Measurements from ENCODE around the gene GAB4. TPM values are rescaled to one million over a fixed set of nuclear protein-coding genes. Genes with fewer than 3 reads are reported as not detected.

GAB4 gene
- total and polyA plus RNA-seq, 2 experiments from 2014 or later = not detected

DNA sequence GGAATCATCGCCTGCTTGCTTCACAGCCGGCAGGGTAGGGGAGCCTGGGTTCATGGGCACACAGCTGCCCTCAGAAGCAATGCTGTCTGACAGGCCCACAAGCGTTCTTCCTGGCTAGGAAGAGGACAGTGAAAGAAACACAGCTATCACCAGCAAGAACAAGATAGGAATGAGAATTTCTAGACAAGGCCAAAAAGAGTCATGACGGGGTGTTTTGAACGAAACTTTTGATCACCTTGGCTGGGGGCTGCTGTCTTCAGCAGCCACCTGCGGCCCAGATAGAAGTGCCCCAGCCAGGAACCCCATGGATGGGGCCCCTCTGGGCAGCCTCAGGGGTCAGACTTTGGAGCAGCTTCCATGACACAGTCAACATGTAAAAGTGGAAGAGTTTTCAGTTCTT, 41.8 kb downstream of the GAB4 start:
- H3K27ac ChIP-seq = no peak overlapping the region
- no peaks in the 10 kb centered on the region for H3K36me3 ChIP-seq
- TF ChIP-seq, protein P1, sequence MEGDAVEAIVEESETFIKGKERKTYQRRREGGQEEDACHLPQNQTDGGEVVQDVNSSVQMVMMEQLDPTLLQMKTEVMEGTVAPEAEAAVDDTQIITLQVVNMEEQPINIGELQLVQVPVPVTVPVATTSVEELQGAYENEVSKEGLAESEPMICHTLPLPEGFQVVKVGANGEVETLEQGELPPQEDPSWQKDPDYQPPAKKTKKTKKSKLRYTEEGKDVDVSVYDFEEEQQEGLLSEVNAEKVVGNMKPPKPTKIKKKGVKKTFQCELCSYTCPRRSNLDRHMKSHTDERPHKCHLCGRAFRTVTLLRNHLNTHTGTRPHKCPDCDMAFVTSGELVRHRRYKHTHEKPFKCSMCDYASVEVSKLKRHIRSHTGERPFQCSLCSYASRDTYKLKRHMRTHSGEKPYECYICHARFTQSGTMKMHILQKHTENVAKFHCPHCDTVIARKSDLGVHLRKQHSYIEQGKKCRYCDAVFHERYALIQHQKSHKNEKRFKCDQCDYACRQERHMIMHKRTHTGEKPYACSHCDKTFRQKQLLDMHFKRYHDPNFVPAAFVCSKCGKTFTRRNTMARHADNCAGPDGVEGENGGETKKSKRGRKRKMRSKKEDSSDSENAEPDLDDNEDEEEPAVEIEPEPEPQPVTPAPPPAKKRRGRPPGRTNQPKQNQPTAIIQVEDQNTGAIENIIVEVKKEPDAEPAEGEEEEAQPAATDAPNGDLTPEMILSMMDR (IDR thresholded peaks at IDR 0.05; ENCODE audit: low read depth, low read length) = no peak
- H3K4me3 ChIP-seq = no peak overlapping the region
- no peak for DNase-seq (ENCODE audit: low read depth in 1 of 2, low spot score in 1 of 2)
- H3K27me3 ChIP-seq = no peaks in the 10 kb centered on the region
- H3K4me1 ChIP-seq (ENCODE audit: low read depth) = no peaks in the 10 kb centered on the region
- no peaks in the 10 kb centered on the region for H3K9me3 ChIP-seq (ENCODE audit: low read depth)

DNA sequence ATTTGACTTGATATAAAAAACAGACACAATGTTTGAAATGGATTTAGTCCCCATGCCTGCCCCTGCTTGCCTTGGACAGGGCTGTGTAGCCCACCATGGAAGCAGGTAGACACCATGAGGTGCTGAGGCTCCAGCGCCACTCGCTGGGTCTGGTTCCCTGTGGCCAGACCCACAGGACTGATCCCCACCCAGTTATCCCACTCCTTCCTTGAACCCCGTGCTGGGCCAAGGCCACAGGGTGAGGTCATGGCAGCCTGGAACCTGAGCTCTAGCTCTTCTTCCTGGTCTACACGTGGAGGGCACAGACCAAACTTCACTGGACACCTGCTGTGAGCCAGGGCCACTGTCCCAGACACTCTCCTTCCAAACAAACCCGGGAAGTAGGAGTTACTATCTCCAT, 42.5 kb downstream of the GAB4 start:
- Histone ChIP-seq H3K27me3 (no peaks in the 10 kb centered on the region), H3K9me3 (ENCODE audit: low read depth) (no peaks in the 10 kb centered on the region), H3K27ac (no peak overlapping the region), H3K36me3 (no peaks in the 10 kb centered on the region), H3K4me1 (ENCODE audit: low read depth) (no peaks in the 10 kb centered on the region), H3K4me3 (no peak overlapping the region)
- no peak for DNase-seq (ENCODE audit: low read depth in 1 of 2, low spot score in 1 of 2)
- TF ChIP-seq, protein P1 (IDR thresholded peaks at IDR 0.05; ENCODE audit: low read depth, low read length) = no peak

DNA sequence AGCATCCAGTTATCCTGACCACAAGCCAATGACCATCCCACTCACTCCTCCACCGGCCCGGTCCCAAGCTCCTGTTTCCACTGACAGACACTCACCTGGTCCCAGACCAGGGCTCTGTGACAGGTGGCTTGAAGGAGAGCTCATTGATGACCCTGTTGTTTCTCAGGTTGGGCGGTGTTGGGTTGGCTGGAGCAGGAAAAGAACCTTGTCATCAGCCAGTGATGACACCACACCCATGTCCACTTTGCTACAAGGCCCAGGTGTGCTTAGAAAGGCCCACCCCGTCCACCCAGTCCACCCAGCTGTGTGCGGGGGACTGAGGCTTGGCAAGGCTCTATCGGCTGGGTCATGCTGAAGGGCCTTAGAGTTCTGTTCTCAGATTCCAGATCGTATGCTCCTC, 42.9 kb downstream of the GAB4 start:
- TF ChIP-seq, protein P1 (IDR thresholded peaks at IDR 0.05; ENCODE audit: low read depth, low read length) = no peak
- no peak for DNase-seq (ENCODE audit: low read depth in 1 of 2, low spot score in 1 of 2)
- H3K9me3 ChIP-seq (ENCODE audit: low read depth) = no peaks in the 10 kb centered on the region

DNA sequence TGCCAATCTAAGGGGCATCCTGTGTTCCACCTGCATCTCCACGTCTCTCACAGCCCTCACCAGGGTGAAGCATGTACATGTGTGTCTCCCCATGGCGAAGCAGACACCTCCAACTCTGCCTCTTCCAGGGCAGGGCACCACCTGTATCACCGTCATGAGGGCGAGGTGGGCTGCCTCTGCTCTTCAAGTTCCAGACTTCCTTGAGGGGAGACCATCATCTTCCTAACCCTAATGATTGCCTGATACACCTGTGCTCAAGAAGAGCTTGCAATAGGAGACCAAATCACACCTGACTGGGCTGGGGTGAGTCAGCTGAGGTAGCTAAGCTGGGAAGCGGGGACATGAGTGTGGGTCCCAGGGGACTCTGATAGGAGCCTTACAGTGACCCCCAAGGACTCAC, 43.7 kb downstream of the GAB4 start:
- TF ChIP-seq, protein P1 (IDR thresholded peaks at IDR 0.05; ENCODE audit: low read depth, low read length) = no peak
- no peaks in the 10 kb centered on the region for H3K27me3 ChIP-seq
- no peak for DNase-seq (ENCODE audit: low read depth in 1 of 2, low spot score in 1 of 2)
- H3K9me3 ChIP-seq (ENCODE audit: low read depth) = no peaks in the 10 kb centered on the region
- no peaks in the 10 kb centered on the region for H3K4me1 ChIP-seq (ENCODE audit: low read depth)
- no peak overlapping the region for H3K4me3 ChIP-seq
- H3K36me3 ChIP-seq = no peaks in the 10 kb centered on the region
- H3K27ac ChIP-seq = no peak overlapping the region

More for the DNA sequence above, 42.9 kb downstream of the GAB4 start:
- no peak overlapping the region for H3K27ac ChIP-seq
- H3K36me3 ChIP-seq = no peaks in the 10 kb centered on the region
- no peaks in the 10 kb centered on the region for H3K27me3 ChIP-seq
- no peaks in the 10 kb centered on the region for H3K4me1 ChIP-seq (ENCODE audit: low read depth)
- H3K4me3 ChIP-seq = no peak overlapping the region

DNA sequence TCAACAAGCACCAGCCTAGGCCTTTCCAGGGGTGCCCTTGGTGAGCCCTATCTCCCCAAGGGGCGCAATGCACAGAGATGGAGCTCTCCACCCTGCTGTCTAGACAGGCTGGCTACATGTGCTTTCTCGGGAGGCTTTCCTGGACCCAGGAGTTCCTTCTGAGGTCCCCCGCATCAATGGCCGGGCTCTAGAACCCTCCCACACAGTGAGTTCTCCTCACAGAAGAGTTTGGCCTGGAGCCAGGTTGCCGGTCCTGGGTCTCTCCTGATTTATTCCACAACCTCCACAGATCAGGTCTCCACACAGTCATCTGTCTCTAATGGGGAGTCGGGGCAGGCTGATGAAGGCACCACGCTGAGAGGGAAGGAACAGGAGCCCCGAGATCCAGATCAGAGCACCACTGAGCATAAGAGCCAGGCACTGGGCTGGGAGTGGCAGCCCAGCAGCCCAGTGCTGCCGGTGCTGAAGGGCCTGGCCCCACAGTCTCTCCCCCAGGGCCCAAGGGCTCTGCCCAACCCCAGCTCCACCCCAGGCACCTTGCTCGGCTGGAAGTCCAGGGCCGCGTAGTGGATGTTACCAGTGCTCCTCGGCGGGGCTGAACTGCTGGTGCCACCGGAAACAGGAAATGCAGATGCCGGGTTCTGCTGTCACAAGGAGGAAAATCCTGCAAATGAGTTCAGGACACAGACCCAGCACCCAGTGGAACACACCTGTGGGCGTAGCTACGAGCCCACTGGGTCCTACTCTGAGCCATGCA, 44.7 kb downstream of the GAB4 start:
- Histone ChIP-seq H3K27me3 (no peaks in the 10 kb centered on the region), H3K27ac (no peak overlapping the region), H3K9me3 (ENCODE audit: low read depth) (no peaks in the 10 kb centered on the region), H3K36me3 (no peaks in the 10 kb centered on the region), H3K4me3 (no peak overlapping the region), H3K4me1 (ENCODE audit: low read depth) (no peaks in the 10 kb centered on the region)
- no peak for DNase-seq (ENCODE audit: low read depth in 1 of 2, low spot score in 1 of 2)
- TF ChIP-seq, protein P1 (IDR thresholded peaks at IDR 0.05; ENCODE audit: low read depth, low read length) = no peak

All from cardiac muscle cell (in vitro differentiated cells and primary cell).